GM18909 (cell line): ENCODE measurements around the gene ONECUT1.
A peak's percentile ranks its signal among the peaks of the same experiment; 100 is the strongest.
"Not testable (repeated sequence)": the region's sequence is repeated elsewhere in the genome, so short reads cannot be mapped to it uniquely, and the experiment has no call there.

Experiments
- ATAC-seq: cut with Tn5 transposase; IDR thresholded peaks from one replicate; pipeline ENCODE4 v1.9.1; 2021; ENCODE audit warnings: mild to moderate bottlenecking; ENCODE audit not compliant: unreplicated experiment, poor library complexity

The ONECUT1 gene

DNA sequence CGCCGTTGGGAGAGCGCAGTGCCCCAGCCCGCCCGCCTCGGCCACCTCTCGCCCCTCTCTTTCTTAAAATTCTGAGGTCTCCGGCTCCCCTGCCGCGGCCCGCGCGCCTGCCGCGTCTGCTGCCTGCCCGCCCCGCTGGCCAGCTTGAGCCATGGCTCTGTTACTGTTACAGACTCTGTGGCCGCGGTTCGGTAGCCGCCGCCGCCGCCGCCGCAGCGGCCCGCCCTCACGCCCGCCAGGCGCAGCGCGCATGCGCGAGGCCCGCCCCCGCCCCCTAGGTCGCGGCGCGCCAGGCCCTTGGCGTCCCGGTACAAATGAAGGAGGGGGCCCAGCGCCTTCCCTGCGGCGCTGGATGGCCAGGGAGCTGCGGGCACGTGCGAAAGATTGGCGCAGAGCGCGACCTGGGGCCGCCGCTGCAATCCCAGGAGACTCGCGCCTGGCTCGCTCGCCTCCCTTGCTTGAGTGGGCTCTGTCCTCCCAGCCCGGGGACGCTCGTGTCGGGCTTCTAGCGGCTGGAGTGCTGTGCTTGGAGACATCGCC is at the start of gene ONECUT1:
ONECUT1 (minus strand) TSS at position 168 of the 540 bp plus-strand sequence. CDS start 452 bp downstream, outside the sequence.
- peak; percentile 79 for ATAC-seq

DNA sequence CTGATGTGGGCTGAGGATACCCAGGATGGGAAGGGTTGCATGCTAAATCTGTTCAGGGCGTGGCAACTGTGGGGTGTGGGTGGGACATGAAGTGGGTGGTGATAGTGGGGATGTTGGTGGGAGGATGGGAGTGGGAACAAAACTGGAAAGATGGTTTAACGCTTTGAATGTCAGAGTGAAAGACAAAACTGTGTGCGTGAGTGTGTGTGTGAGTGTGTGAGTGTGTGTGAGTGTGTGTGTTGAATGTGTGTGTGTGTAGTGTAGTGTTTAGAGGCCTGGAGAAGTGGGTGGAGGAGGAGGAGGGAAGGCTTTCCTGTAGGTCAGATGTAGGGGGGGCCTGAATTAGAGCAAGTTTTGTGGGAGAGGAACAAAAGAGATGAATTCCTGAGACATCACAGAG is 44.2 kb upstream of the ONECUT1 start:
- ATAC-seq, result no peak

DNA sequence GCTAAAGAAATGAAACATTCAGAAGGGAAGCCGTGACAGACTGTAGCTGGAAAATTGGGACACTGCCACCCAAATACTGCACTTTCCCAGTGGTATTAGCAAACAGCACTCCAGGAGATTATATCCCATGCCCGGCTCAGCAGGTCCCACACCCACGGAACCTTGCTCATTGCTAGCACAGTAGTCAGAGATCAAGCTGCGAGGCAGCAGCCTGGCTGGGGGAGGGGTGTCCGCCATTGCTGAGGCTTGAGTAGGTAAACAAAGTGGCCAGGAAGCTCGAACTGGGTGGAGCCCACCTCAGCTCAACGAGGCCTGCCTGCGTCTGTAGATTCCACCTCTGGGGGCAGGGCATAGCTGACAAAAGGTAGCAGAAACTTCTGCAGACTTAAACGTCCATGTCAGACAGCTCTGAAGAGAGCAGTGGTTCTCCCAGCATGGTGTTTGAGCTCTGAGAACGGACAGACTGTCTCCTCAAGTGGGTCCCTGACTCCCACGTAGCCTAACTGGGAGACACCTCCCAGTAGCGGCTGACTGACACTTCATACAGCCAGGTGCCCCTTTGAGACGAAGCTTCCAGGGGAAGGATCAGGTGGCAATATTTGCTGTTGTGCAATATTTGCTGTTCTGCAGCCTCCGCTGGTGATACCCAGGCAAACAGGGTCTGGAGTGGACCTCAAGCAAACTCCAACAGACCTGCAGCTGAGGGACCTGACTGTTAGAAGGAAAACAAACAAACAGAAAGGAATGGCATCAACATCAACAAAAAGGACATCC is 34.2 kb upstream of the ONECUT1 start:
- not testable (repeated sequence) for ATAC-seq

DNA sequence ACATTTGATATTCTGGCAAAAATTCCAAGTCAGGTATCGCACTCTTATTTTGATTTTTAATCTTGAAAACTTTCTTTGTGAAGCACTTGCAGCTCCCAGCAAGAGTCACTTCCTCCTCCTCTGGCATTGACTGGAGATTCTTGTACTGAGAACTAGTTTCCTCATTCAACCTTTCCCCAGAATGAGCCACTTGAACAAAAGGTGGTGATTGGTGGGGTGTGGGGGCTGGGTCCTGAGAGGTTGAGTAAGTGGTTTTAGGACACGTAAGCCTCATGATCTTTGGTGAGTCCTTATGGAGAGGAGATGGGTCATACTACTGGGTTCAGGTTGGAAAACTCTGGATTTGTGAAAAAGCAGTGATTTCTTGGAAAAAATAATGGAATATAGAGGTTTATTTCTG is 32.3 kb upstream of the ONECUT1 start:
- no peak for ATAC-seq

DNA sequence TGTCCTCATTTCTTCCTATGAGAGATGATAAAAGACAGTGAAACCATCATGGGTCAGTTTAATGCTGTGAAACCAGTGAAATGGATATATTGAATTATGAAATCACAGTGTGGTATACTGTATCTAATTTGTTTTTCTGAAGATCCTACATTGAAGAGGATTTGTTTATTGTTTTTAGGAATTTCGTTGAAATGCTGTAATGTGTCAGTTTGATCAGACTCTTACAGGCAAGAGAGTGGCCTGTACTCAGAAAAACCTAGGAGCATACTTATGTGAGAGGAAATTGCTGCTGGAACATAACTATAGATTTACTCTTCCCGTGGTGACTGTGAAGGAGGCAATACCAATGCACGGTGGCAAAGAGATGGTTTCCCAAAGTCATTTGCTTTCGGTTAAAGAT is 29.1 kb upstream of the ONECUT1 start:
- ATAC-seq, result no peak

DNA sequence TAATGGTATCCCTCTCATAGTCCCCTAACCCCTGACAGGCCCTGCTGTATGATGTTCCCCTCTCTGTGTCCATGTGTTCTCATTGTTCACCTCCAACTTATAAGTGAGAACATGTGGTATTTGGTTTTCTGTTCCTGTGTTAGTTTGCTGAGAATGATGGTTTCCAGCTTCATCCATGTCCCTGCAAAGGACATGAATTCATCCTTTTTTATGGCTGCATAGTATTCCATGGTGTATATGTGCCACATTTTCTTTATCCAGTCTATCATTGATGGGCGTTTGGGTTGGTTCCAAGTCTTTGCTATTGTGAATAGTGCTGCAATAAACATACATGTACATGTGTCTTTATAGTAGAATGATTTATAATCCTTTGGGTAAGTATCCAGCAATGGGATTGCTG is 25.8 kb upstream of the ONECUT1 start:
- ATAC-seq, result not testable (repeated sequence)

DNA sequence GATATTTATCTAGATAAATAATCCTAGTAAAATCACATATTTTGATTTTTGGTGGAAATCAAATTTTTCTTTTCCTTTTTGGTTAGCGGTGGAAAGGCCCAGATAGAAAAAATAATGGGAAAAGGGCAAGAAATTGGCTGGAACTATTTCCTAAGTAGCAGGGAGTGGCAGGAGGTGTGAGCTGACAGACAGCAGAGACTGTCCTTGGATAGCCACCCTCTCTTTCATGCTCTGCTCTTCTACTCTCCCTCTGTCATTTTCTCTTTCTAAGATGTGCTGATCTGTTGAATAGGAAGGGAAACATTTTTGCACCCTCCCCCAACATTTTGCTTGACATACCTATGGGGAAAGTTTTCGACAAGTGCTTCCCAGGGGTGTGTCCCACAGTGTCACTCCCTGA is 18.9 kb upstream of the ONECUT1 start:
- ATAC-seq, result no peak

DNA sequence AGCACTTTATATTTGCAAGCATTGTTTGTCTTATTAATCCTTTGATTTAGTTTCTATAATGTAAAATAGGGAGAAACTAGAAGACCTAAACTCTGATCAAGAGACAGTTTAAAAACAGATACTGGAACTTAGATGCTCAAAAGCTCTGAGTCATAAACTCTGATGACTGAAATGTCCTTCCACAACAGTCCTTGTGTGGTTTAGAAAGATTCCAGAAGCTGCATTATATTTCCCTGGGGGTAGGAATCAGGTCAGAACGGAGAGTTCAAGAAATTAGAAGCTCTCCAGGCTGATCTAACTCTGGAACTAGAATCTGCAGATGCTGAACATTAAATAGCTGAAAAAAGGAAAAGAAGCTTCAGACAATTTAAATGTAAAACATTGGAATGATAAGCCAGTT is 18.3 kb upstream of the ONECUT1 start:
- no peak for ATAC-seq

DNA sequence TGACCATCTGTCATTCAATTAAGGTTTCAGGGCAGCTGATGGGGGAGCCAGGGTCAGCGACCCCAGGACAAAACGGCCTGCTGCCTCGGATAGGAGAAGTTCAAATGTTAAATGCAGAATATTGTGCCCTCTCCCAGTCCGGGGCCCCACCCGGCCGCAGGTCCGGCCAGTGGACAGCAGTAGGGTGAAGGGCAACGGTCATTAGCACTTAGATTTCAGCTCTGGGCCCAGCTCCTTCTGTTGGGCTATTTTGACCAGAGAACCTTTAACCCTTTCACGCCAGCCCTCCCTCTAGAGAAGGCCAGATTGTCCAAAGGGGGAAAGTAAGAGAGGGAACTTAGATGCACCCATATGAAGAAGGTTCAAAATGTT is 16.1 kb upstream of the ONECUT1 start:
- no peak for ATAC-seq

DNA sequence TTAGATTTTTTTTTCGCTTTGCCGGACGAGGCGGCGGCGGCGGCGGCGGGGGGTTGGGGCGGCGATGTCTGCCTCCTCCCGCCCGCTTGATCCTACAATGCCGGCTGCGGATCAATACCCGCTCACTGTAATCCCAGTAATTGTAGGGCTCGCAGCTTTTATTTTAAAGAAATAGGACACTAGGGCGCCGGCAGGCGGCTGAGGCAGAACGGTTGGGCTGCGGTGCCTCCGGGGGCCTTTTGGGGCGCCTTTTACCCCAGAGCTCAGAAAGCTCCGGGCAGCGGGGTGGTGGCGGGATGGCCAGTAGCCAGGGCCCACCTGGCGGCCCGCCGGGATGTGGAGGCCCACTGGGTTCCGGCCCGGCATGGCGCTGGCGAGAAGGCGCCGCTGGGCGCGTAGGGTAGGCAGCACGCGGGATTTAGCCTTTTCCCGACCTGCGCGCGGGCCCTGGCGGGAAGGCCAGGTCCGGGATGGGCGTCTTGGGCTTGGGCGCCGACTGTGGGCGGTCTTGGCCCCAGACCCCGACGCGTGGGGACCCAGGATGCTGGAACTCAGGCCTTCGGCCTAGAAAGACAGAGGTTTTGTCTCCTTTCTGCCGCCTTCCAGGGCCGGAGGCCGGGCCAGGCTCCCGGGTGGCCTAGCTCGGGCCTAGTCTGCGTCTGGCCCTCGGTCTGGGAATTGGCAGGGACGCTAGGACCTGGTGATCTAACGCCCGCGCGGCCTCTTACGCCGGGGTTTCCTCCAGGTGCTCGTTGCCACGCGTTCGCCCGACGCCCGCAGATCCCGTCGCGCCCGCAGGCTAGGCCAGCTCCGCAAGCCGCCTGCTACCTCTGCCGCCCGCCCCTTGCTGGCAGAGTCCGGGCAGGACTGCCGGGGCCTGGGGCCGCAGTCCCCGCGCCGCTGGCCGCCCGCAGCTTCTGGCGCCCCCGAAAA is 15.5 kb upstream of the ONECUT1 start:
- peak; percentile 51 for ATAC-seq

DNA sequence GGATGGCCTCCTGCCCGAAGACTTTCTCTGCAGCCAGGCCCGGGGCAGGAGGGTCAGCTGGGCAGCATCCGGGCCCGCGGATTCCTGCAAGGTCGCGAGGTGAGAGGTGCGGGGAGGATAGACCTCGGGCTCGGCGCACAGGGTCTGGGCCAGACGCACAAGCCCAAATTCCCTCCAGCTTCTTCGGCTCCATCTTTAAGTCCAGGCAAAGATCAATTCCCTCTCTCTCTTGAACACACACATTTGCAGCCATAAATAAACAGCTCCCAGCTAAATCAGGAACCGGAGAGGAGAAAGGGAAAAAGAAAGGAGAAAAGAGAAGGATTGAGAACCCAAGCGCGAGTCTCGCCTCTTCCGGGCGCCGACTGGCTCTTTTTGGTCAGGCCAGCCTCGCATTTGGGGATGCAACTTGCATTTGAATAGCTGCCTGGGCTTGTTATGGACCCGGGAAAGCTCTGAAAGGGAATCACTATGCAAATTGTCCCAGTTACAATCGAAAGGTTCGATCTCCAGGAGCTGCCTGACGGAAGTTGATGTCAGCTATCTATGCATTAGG is 14.5 kb upstream of the ONECUT1 start:
- no peak for ATAC-seq

DNA sequence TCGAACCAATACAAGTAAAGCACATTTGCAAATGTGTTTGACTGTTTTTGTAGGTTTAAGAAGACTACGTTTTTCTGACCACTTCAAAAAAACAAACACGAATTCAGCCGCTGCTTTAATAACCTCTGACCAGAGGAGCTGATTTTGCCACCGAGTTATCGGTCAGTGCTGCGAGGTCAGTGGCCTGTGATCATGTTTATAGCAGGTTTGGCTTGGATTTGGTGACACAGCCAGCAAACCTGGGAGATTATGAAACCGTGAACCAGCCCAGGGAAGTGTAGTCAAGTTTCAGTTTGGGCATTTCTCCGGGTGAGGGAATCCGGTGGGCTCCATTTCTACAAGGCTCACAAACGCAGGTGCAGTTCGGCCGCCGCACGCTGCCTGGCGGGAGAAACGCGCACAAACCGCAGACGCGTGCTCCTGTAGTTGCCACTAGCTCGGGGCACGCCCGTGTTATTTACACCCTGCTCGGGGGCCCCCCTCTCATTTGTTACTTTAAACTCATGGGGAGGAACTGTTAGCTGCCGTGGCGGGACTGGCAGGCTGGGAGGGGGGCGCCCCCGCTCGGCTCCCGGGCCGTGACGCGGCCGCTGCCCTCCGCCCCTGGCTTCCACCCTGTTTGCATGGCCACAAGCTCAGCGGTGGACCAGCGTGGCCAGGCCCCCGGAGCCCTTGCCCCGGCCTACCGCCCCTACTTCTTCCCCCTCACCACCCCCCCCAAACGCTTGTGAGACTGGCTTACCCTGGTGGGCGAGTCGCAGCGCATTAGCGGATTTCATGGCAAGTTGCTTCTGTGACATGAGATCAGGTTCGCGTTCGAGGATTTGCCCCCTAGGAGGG is 13.6 kb upstream of the ONECUT1 start:
- no peak for ATAC-seq

DNA sequence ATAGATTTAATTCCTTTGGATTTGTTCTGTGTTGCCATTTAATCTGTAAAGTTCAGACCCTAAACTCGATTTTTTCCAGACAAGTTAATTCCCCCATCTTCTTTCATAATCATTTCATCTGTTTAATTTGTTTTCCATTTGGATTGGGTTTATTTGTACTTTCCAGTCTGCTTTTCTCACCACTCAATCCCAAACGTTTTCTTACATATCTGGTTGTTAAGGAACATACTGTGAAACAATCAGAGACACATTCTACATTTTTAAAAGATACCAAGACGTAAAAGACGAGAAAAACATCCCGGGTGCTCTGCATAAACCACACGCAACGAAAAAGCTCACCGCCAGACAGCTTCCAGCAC is 13.0 kb upstream of the ONECUT1 start:
- ATAC-seq, result no peak

DNA sequence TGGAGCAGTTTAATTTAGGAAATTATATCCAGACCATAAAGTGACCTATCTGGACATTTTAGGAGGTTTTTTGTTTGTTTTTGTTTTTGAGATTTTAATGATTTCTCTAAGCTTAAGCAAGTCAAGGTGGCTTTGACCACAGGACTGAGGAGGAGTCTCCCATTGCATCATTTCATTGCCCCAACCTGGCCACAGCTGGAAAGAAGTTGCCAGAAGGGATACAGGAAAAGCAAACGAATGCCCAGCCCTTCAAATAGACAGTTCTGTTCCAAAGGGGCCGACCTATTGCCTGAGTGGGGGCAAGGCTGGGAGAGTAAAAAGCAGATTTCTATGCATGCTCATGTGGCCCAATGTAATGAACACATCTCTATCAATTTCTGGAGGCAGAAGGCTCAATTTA is 12.0 kb upstream of the ONECUT1 start:
- no peak for ATAC-seq

DNA sequence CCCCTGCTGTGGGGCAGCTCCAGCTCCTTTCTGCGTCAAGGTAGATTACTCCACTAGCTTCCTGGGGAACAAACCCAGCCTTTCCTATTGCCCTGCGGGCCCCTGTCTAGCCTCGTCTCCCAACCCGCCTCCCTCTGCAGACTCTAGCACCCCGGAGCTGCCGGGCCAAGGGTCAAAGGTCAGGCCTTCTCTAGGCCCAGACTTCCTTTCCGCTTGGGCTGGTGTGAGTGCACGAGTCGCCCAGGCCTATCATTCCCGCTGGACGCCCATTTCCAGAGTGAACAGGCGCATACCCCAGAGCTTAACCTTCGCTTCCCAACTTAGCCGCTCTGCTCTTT is 11.6 kb upstream of the ONECUT1 start:
- ATAC-seq, result no peak

DNA sequence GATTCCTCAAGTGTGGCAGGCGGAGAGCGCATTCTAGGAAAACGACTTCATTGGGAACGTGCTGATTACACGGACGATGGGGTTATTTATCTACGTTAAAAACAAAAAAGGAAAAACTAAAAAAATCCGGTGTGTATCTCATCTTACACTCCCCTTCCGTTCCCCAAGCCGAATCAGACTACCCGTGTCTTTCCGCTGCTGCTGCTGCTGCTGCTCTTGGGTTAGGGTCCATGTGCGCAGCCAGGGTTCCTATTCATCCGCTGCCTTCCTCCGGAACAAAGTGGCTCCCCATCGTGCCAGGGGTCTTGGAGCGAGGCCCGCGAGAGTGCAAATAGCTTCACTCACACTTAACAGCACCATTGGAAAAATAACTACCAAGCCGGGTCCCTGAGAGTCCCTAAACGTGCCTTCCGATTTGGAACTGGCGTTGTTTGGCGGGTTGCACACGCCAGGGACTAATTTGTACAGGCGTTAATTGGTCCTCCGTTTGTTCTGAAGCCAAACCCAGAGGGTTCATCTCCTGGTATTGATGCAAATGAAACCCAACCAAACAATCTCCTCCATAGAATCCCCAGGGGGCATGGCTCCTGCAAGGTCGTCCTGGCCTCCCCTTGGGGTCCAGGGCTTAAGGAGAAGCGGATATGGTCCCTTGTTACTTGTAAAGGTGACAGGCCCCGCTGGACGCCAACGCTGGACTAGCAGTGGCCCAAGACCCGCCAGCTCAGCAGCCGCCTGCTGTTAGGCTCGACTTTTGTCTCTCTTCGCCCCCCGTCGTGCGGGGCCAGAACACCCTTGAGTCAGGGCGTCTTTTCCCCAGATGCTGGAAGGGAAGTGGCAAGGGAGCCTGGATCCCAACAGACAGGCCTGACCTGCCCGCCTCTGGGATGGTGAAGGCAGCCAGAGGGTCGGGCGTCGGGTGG is 11.0 kb upstream of the ONECUT1 start:
- no peak for ATAC-seq

DNA sequence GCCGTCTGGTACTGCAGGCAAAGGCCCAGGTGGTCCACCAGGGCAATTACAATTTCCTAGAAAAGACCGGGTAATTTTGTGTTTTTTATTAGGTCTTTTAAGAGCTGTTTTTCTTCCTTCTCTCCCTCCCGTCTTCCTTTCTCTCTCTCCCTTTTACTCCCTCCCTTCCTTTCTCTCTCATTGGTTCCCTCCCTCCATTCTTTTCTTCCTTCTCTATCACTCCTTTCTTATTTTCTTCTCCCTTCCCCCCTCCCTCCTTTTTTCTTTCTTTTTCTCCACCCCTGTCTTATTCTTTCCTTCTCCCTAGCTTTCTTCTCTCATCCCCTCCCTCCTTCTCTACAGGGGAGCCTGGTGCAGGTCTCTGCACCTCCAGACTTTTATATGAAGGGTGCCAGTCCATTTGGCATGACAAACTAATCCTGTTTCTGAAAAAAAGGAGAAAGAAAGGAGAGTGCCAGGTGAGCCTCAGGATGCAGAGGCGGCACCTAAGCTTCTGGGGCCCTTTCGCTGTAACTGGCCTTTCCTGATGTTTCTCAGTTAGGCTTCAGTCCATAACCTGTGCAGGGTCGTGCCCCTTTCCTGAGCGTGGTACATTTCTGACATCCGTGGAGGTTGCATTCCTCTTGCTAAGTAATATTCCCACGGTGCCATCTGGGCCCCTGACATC is 9.1 kb upstream of the ONECUT1 start:
- ATAC-seq, result no peak

DNA sequence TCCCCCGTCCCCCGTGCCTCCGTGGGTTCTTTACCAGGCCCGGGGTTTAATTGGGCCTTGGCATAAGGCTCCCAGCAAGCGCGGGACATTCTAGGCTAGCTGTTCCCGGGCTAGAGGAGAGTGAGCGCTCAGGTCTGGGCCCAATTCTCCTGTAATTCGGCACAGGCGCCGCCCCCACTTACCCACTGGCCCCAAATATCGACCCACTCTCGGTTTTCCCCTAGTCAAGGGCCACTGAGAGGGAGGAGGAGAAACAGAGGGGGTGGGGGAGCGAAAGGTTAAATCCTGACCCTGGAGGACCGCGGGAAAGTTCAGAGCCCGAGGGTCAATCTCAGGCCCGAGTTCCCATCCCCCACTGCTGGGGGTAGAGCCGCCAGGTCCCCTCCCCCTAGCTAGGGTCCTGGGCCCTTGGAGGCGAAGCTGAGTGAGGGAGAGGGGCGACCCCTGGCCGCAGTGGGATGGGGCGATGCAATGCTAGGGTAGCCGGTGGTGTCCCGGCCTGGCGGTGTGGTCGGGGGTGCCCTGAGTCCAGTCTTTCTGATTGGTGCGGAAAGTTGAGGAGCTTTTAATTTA is 8.5 kb upstream of the ONECUT1 start:
- ATAC-seq, result no peak
